Hematopoietic multipotent progenitor cell treated with erythropoietin and hydrocortisone succinate and interleukin-3 and kit ligand, for 15 days (in vitro differentiated cells): ENCODE data around the gene RTTN.

Experiments
- DNase-seq: peaks from one replicate; pipeline ENCODE4 v3.0.0-alpha.2; 2015; ENCODE audit warnings: low spot score

The RTTN gene

DNA sequence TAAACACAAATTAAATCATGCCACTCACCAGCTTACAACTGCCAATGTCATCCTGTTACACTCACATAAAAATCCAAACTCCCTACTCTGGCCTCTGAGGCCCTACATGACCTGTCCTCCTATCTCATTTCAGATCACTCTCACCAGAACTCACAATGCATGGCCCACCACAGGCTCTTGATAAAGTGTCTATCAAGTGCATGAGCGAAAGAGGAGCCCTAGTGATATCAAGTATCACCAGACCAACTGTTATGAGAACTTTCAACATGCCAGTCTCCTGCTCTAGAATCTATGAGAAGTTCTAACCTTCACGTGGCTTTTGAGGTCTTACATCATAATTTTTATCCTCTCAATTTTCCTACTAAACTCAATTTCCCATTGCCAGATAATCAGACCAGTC, 181.4 kb downstream of the RTTN start:
- no peak for DNase-seq

DNA sequence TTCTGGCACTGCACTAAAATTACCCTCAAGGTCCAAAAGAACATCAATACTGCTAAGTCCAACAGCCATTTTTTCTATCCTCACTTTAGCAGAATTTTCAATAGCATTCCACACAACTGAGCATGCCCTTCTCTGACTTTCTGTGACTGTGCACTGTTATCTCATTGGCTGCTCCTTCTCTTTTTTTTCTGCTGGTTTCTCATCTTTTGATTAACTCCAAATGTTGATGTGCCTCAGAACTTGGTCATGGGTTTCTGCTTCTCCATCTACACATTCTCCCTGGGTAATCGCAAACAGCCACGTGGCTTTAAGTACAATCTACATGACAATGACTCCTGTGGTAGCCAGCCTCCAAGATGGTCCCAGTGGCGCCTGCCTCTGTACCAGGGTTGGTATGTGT, 182.9 kb downstream of the RTTN start:
- DNase-seq = no peak

DNA sequence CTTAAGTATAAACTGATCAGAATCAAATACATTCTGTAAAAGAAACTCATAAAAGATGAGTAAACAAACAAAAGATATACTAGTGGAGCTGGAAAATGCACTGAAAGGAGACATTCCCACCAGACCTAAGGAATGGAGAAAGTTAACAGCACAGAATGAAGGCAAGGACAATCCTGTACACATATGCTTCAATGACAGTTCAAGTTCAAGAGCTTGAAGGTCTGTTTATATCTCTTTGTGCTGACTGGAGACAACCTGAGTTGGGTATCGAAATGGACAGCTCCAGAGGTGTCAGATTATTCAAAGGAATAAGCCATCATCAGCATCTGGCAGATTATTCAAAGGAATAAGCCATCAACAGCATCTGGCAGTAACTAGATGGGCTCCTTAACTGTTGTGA, 184.0 kb downstream of the RTTN start:
- no peak for DNase-seq

DNA sequence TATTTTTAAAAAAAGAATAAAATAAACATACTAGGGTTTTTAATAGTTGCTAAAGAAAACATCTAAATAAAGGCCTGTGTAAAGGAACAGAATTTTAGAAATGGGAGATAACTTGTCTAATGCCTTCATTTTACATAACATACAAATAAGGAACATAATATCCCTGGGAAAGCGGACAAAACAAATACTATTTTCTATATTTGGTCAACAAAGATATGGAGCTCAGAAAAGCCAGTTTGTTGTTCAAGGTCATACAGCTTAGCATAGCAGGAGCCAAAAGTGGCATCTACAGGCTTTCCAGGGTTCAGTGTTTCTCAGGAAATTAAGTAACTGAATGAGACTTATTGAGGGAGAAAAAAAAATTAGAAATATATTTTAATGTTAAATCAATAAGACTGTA, 184.4 kb downstream of the RTTN start:
- DNase-seq = no peak

DNA sequence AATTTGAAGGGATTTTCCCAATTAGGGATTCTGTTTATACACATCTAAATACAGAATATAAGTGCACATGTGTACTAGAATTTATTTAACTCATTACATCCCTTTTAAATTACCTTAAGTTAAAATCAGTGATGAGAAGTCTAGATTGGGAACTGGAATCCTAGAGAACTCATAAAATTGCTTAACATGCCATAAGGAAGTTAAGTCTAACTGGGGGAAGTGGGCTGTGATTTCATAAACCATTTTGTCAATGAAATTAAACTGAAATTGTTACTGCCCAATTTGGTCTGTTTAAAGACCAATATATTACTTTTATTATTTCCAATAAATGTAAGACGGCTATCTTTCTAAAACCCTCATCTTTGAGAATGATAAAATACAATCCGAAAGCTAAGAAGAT, 185.5 kb downstream of the RTTN start:
- no peak for DNase-seq

DNA sequence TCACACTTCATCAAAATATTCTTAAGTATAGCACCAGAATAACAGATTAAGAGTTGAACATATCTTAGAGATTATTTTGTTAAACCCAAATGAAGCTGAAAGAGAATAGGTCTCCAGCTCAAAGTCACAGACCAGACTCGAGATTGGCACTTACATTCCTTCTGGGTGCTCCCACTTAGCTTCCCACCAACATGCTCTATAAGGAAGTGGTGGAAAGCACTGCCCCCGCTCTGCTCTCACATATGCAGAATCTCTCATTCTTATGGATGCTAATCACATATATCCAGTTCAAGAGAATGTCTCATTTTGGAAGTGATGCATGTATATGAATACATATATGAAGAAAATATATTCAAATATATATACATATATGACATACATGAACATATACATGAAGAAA, 186.4 kb downstream of the RTTN start:
- no peak for DNase-seq

DNA sequence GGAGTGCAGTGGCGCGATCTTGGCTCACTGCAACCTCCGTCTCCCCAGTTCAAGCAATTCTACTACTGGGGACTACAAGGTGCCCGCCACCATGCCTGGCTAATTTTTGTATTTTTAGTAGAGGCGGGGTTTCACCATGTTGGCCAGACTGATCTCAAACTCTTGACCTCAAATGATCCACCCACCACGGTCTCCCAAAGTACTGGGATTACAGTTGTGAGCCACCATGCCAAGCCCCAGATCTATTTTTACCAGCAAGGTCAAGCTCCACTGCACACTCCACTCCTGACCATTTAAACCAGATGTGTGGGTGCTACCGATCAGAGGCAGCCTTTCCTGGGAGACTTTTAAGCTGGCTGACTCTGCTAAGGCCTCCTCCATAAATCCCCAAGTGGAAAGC, 190.4 kb downstream of the RTTN start:
- DNase-seq = no peak

DNA sequence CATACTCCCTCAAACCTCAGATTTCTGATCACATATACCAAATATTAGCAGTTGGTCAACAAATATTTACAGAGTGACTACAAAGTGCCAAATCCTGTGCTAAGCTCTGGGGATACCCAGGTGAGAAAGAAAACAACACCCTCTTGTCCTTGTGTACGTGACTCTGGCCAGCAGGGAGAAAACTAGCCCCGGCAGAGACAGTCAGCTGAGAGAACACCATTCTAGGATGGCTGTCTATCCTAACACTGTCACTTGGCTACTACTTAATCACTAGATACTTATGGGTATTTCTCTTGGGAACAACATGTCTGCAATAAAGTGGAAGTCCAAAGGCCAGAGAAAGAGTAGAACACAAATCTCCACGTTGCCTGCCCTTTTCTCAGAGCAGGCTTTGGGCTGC, 199.9 kb downstream of the RTTN start:
- no peak for DNase-seq

DNA sequence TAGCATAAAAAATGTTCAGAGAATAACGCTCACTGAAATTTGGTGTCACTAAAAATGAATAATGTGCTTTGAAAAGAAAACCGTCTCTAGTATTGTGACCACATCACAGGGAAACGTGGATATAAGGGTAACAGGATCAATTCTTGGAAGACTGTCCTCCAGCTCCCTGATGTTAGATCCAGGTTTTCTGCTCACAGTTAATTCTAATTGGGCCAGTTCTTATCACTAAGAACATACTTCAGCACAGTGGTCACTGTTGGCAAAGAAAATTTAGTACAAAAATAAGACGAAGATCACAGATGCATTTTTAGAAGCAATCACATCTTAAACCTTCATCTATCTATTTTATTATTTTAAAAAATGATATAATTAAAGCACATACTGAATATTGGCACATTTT, 200.8 kb downstream of the RTTN start:
- DNase-seq = no peak

DNA sequence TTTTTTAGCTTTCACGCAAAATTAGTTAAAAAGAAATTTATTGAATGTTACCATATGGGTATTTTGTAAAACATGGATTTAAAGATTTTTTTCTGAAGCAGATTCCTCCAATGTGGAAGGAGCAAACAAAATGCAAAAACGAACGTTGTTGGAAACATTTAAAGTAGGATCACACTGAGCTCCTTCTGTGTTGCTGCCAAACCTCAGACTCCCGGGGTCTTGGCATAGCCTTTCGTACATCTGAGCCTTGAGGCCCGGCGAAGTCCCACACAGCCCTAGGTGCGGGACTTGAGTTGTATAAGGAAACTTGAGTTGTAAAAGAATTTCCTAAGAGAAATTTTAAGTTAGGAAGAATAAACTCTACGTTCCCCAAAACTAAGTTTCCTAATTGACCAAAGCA, 205.8 kb downstream of the RTTN start:
- no peak for DNase-seq

DNA sequence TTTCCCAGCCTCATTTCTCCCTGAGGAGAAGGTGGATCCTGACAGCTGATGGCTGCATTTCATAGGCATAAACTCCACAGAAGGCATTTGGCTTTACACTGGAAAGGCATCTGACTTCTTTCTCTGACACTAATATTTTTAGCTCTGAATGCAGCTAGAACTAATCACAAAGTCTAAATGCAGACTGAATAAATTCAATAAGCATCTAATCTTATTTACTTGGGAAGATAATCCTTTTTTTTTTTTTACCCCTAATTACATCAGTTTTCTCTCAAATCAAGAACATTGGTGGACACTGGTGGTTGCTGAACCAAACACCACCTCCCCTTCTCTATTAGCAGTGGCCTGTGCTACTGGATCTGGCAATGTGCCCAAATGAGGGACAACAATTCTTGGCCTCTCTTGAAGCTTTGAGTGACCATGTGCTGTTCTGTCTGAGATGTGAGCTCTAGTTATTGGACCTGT, 206.9 kb downstream of the RTTN start:
- DNase-seq = no peak

DNA sequence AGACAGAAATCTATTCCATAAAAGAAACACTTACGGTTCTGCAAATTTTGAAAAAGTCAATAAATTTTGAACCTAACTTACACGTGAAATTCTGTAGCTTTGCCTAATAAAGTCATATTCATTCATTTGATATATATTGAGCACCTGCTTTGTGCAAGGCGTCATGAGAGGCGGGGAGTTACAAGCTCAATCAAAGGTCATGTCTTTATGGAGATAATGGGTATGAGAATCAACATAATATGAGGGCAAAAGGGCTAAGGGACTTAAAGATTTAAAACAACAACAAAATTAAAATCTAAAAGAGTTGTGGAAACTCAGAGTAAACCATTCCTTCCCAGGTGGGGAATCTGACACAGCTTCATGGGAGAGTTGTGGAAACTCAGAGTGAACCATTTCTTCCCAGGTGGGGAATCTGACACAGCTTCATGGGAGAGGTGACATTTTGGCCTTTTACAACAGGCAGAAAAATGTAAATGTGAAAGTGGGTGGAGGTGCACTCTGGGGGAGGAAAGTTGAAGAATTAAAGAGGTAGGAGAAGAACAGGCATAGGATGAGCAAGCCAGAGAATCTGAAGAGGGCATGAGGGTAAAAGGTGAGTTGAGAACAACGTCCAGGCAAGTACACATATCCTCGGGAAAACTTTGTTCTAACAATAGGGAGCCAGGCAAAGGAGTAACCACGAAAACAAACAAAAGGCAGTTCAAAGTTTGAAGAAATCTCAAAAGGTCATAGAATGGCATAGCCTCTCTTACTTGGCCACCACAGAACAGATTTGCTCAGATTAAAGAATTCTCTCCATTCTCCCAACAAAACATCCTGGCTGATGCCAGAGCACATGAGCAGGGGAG, 208.3 kb downstream of the RTTN start:
- DNase-seq = no peak

DNA sequence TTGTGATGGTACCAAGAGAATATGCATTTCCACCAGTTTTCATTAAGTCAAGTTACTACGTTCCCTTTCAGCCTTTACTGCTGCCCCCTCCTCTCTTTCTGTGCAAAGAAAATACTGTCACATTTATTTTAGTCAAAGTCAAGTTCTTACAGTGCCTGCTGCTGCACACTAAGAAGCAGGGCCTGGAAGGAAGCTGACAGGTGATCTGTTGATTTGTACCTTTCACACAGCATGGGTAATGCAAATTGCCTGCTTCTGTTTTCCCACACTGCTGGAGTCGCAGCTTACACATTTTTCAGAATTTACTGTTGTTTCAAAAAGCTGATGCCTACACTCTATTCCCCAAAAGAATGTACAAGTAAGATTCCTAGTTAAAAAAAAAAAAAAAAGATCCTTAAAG, 209.1 kb downstream of the RTTN start:
- DNase-seq = no peak

DNA sequence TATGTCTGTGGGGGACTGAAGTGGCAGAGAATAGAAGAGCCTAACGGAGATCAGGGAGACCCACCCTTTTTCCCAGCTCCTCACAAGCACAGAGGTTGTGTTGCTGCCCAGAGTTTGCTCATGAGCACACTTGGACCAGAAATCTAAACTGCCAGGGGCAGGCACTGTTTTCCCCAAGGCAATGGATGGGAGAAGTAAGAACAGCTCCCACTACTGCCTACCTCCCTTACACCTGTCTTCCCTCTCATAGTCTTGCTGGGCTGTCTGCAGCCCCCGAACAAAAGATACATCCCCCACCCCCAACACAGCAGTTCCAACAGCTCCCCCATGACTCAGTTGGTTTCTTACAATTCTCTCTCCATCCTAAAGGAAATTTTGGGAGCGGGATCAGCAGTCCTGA, 209.7 kb downstream of the RTTN start:
- DNase-seq = no peak

DNA sequence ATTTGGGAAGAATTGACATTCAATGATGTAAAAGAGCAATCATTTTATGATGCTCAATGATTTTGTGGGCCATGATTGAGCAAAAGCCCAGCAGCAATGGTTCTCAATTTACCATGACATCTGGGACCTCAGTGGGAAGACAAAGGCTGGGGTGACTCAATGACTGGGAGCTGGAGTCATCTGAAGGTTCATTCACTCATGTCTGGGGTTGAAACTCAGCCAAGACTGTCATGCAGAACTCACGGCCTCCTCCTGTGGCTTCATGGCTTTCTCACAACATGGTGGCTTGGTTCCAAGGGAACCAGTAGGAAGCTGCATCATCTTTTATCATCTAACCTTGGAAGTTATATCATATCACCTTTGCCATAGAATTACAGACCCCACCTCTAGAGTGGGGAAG, 212.7 kb downstream of the RTTN start:
- no peak for DNase-seq

DNA sequence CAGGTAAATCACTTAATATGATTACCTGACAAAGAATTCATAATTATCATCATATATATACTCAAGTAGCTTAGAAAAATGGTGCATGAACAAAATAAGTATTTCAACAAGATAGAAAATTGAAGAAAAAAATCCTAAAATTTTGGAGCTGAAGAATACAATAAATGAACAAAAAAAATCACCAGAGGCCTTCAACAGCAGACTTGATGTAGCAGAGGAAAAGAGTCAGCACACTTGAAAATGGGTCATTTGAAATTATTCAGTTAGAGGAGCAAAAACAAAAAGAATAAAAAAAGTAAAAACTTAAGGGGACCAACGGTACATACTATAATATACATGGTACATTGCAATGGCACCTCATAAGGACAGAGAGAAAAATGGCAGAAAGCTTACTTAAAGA, 217.6 kb downstream of the RTTN start:
- DNase-seq = no peak

DNA sequence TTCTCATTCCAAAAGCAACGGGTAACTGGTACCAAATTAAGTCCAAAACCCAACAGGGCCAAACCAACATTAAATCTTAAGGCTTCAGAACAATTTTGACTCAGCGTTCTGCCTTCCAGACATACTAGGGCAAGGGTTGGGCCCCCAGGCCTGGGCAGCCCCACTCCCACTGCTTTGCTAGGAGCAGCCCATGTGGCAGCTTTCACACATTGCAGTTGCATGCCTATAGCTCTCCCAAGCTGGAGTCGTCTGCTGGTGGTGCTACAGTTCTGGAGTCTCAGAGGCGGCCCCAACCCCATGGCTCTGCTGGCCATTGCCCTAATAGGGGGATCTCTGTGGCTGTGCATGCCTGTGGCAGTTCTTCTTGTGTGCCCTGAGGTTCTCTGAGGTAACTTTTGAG, 220.2 kb downstream of the RTTN start:
- no peak for DNase-seq

DNA sequence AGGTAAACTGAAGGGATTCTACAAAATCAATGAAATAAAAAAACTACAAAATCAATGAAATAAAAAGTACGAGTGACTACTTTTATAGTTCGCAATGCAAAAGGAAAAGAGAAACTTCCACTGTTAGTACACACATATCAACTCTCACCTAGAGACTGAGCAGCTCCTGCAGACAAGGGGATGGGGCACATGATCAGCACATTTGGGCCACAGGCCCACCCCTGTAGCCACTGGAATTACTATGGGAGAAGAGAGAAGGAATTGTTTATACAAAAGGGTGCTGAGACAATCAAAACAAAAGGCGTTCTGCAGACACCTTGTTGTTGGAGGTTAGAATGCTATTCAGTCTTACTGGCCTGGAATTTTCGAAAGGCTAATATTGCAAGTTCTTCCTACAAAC, 223.1 kb downstream of the RTTN start:
- DNase-seq = no peak

DNA sequence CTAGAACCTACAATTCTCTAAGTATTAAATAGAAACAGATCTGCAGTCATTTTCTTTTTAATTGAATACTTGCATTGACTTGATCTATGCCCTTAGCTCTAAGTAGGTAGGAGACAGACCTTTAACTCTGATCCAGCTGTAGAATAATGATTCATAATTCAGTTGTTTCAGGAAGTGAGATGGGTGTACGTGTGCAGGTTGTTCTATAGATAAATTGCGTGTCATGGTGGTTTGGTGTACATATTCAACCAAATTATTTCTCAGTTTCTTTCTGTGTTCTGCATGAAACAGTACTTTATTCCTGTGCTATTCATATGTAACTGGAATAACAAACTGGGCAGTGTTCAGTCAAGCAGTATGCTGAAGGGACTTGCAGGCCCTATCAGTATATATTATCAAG, 223.5 kb downstream of the RTTN start:
- no peak for DNase-seq

DNA sequence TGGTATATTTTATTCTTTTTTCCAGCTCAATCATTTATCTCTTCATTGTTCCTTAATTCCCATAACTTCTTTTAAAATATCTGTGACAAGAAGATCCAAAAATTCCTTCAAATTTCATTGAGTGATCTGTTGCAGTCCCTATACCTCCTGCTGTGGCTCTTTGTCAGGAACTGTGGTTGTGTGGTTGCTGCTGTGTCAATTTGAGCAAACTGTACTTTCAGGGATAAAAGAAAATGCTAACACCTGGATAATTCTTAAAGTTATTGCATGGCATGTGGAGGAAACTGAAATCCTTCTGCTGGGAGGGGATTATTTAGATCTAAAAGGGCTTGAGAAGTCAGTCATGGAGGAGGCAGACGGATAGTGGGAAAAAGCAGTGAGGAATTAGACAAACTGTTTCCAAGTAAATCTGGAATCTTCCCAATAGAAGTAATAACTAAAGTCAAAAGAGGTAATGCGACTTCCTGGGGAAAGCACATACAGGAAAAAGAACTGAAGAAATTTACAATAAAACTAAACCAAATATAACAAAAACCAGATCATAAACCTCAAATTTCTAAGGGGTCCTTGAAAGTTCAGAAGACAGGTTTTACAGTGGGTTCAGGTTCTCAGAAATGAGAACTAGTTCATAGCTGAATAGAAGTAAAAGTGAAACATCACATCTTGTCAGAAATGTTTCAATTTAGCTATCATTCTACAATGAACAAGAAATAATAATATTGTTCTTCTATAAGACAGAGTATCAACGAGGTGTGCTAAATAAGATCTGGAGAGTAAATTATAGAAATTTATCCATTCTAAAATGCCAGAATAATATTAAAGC, 224.3 kb downstream of the RTTN start:
- no peak for DNase-seq

DNA sequence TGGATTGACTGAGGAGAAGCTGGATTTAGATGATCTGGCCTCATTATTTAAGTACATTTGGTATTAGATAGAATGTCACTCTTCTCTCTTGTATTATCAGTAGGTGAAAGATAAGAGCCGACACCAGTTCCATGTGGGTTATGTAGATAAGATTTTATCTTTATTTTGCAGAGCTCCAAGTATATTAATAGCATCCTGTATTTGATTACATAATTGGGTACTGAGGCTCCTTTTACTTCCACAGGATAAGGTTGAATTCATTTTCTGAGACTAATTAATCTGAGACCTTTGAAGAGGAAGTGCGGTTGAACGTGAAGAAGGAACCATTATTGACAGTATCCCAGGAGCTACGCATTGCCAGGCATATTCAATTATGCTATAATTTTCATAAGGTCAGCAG, 225.0 kb downstream of the RTTN start:
- no peak for DNase-seq

DNA sequence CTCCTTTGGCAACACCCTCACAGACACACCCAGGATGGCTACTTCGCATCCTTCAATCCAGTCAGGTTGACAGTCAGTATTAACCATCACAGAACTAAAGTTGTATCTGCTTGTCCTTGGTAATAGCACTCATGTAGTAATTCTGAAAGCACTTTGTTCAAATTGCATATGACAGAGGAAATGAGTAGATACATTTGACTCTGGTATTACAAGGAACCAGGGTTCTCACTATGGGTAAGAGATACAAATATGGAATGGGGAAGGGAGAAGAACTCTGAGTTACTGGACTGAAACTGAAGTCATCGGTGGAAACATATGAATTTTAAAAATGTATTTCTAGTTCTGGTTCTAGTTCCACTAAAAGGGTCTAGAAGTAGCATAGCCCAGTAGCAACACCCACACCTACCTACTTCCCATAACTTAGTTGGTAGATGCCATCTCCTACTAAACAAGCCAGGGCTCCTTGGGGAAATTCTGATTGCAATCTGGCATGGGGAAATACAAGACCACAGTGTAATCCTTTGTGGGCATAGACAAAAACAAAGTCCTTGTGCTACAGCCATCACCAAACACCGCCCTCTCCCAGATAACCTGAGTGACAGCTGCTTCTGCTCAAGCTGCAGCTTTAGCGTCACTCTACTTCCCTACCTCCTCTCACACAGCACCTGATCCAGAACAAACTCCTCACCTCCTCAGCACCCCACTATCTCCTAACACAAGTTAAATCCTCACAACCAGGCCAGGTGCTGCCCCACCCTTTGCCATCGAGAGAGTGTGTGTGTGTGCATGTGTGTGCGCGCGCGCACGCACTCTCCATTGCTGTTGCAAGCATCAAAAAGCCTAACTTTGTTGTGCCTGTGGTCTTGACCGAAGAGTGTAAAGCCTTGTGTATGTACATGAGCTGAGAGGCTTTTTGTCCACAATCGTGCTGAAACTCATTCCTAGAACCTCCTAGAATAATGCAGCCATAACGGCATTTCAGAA, 226.5 kb downstream of the RTTN start:
- no peak for DNase-seq
